Measurements from ENCODE around the gene AKT1S1.
"Not testable (repeated sequence)": the region's sequence is repeated elsewhere in the genome, so short reads cannot be mapped to it uniquely, and the experiment has no call there.

The AKT1S1 gene

DNA sequence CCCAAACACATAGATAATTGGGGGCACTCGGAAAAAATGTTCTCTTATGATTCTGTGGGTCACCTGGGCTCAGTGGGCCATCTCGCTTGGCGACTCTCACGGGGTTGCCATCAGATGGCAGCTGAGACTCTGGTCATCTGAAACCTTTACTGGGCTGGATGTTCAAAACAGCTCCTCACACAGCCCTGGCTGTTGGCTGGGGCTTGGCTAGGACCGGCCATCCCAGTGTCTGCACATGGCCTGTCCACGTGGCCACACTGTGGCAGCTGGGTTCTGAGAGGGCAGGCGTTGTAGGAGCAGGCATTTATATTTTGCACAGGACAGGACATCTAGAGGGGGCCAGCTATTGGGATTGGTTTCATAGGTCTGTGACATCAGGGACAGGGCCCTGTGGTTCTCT is 43.6 kb downstream of the AKT1S1 start:
- DNase-seq, result no peak

DNA sequence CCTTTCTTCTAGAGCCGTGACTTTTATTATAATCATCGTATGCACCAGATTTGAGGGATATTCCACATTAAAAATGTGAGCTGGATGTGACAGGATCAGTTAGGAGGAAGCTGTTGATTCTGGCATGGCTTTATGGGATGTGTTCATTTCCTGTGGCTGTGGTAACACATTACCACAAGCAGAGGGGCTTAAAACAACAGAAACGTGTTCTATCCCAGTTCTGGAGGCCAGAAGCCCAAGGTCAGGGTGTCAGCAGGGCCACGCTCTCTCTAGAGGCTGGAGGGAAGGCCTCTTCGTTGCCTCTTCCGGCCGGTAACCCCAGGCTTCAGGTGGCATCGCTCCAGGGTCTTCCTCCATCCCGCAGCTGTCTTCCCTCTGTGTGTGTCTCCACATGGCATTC is 44.6 kb downstream of the AKT1S1 start:
- no peak for DNase-seq

DNA sequence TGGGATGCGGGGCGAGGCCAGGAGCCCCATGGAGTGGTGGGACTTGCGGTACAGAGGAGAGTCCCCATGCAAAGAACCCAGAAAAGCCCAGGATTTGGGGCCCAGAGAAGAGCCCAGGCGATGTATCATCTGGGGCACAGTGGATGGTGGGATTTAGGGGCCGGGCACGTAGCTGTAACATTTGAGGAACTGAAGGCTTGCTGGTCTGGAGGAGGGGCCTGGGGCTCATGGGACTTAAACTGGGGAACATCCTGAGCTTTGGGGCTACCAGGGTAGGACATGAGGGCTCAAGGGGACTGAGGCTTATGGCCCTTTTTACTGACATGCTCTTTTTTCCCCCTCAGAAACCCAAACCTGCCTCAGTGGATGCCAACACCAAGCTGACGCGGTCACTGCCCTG is 45.6 kb downstream of the AKT1S1 start:
- no peak for DNase-seq

DNA sequence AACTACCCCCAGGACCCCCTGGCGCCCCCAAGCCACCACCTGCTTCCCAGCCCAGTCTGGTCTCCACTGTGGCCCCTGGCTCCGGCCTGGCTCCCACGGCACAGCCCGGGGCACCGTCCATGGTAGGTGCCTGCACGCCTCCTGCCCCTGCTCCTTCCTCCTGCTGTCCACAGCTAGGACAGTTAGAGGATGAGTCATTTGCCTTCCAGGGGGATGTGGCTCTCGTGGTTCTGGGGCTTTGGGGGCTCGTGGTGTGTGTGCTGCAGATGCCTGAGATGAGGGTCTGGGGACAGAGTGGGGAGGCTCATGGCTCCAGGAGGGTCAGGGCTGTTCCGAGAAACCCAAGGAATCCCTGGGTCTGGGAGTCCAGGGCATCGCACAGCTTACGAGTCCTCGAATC is 46.4 kb downstream of the AKT1S1 start:
- DNase-seq, result no peak

DNA sequence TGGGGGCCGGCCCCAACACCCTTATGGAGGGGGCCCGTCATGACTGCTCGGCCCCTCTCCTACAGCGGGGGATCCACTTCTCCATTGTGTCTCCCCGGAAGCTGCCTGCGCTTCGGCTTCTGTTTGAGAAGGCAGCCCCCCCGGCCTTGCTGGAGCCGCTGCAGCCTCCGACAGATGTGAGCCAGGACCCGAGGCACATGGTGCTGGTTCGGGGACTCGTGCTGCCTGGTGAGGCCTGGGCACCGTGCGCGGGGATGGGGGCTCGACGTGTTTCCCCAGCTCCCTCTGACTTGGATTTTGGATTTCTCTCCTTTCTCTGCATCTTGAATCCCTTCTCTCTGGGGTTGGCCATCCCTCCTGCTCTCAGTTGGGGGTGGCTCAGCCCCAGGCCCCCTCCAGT is 47.4 kb downstream of the AKT1S1 start:
- no peak for DNase-seq

DNA sequence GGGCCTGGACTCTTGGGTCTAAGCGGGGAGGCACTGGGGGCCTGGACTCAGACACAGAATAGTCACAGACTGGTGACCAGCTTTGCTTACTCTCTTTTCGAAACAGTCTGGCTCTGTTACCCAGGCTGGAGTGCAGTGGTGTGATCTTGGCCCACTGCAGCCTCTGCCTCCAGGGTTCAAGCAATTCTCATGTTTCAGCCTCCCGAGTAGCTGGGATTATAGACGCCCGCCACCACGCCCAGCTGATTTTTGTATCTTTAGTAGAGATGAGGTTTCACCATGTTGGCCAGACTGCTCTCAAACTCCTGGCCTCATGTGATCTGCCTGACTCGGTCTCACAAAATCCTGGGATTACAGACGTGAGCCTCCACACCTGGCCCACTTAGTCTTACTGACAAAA is 48.0 kb downstream of the AKT1S1 start:
- no peak for DNase-seq

DNA sequence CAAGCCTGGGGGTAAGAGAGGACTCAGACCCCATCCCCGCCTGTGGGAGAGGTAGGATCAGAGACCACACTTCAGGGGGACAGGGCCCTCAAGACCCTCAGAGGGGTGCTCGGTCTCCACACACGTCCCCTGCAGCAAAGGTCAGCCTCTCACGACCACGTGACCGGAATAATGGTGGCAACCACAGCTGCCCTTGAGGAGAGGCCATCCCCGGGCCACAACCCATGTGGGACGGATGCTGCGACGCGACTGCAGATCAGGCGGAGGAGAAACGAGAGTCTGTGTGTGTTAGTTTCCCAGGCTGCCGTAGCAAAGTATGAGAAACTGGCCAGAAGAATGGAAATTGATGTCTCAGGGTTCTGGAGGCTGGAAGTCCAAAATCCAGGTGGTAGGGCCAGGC is 50.1 kb downstream of the AKT1S1 start:
- no peak for DNase-seq

DNA sequence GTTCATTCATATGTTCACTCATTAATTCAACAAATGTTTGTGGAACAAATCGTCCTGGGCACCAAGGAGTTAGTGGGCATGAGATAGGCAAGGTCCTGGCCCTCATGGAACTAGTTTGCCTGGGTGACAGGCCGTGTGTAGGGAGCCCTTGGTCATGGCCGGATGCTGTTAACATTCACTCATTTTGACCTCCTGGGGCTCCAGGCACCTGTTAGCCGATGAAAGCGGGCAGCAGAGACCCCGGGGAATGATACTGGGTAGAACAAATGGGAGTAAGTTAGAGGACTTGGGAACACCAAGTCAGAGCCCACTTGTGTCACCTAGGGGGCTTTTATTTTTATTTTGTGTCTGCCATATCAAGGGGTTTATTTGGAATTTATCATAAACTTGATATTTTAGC is 52.5 kb downstream of the AKT1S1 start:
- no peak for DNase-seq

DNA sequence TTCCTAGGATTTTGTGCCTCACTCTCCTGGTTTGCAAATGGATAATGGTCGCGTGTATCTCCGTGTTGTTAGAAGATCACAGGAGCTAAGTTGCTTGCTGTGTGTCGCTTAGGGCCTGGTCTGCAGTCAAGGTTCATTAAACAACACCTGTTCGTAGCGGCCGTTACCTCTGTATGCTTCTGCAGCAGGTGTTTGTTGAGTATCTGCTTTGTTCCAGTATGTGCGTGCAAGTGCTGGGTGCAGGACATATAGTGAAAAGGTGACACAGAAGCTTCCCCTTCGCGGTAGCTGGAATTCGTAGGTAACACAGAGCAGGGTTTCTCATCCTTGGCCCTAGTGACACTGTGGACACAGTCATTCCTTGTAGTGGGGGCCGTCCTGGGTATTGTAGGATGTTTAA is 53.7 kb downstream of the AKT1S1 start:
- no peak for DNase-seq

DNA sequence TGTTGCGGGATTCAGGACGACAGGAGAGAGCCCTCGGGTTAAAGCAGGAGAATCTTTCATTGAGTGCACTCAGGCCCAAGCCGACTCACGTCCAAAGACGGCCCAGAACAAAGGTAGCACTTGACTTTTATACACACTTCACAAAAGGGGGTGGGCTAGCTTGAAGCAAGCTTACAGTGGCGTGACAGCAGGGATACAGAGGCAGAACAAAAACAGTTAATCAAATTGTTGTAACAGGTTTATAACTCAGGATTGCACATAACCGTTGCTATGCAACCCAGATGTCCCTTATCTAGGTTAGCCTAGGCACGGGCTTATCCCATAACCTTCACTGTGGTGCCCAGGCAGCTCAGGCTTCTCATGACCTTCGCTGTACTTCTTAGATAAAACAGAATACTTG is 57.0 kb downstream of the AKT1S1 start:
- DNase-seq, result no peak

DNA sequence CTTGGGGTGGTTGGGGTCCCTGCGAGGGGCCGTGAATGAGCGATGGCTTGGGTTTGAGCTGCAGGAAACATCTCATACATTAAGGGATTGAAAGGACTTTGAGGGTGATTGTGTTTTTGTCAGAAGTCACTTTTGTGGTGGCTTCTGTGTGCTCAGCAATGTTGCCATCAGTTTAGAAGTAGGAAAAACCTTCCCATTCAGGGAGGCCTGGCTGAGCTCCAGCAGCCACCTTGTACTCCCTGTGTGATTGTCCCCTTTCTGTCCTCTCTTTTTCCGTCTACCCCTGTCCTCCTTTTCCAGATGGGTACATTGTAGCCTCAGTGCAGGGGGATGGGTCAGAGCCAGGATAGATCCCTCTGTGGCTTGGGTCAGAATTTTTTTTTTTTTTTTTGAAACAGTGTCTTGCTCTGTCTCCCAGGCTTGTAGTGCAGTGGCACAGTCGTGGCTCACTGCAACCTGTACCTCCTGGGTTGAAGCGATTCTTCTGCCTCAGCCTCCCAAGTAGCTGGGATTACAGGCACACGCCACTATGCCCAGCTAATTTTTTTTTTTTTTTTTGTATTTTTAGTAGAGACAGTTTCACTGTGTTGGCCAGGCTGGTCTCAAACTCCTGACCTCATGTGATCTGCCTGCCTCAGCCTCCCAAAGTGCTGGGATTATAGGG is 57.6 kb downstream of the AKT1S1 start:
- DNase-seq, result not testable (repeated sequence)
